Left lung (tissue), 10 donors: ENCODE data around the gene SIL1. TPM values are rescaled to one million over a fixed set of nuclear protein-coding genes. Genes with fewer than 3 reads are reported as not detected.
"Not testable (repeated sequence)": the region's sequence is repeated elsewhere in the genome, so short reads cannot be mapped to it uniquely, and the experiment has no call there.

Experiments used
- ATAC-seq: fragments of 200-7000 bp; cut with Tn5 transposase; one replicate; pipeline ENCODE4 v1.9.1; 2020; ENCODE audit warnings: moderate library complexity
- DNase-seq, 4 donors: peaks; one replicate each; pipeline ENCODE4 v3.0.0-alpha.2; 2013 to 2020
- H3K27ac ChIP-seq, 2 donors: fragments of 200-600 bp; sonication (generic) in 1 of 2; one replicate each; pipeline versions ENCODE4 v1.5.0 to v1.8.0; 2020 to 2021
- H3K27me3 ChIP-seq, 2 donors: fragments of 200-600 bp; sonication (generic) in 1 of 2; one replicate each; pipeline versions ENCODE4 v1.5.0 to v1.8.0; 2020 to 2021
- H3K36me3 ChIP-seq, 2 donors: fragments of 200-600 bp; sonication (generic) in 1 of 2; one replicate each; pipeline versions ENCODE4 v1.5.0 to v1.8.0; 2020 to 2021
- H3K4me1 ChIP-seq, 2 donors: fragments of 200-600 bp; one replicate each; pipeline ENCODE4 v1.8.0; 2021
- H3K4me3 ChIP-seq, 2 donors: fragments of 200-600 bp; sonication (generic) in 1 of 2; one replicate each; pipeline versions ENCODE4 v1.5.0 to v1.8.0; 2020 to 2021; ENCODE audit warnings: mild to moderate bottlenecking in 1 of 2
- H3K9me3 ChIP-seq, 2 donors: fragments of 200-600 bp; sonication (generic) in 1 of 2; one replicate each; pipeline versions ENCODE4 v1.5.0 to v1.8.0; 2020 to 2021
- intact Hi-C, 2 donors: fragments of 100-400 bp; cut with DNase I; formaldehyde crosslinking; loops; one replicate each; pipeline versions ENCODE4 v1.11.2 to v1.14.2; 2022
- polyA plus RNA-seq, 6 donors: library from polyadenylated mRNA; unstranded; fragments of 120-200 nt; gene quantifications; one replicate each; pipeline ENCODE4 v1.2.1, GENCODE V29; 2013; ENCODE audit not compliant: insufficient read length in 6 of 6
- total RNA-seq, 2 donors: library from RNA; stranded (reverse); fragmentation: NEBNext Ultra II Directional; extraction: Animal tissue kit (Norgen Biotek cat#: 25700); gene quantifications; one replicate each; pipeline ENCODE4 v1.2.1, GENCODE V29; 2021
- TF ChIP-seq, protein P1 (sequence below), 2 donors: fragments of 200-600 bp; sonication (generic) in 1 of 2; IDR thresholded peaks; one replicate each; pipeline versions ENCODE4 v1.5.0 to v1.8.0; 2021; ENCODE audit warnings: antibody characterized with exemption in 2 of 2
- donor health status: DM: no; HTN: yes; CAD: no.
- donor health status: DM: no; HTN: no; CAD: no.

The SIL1 gene
- total and polyA plus RNA-seq, 8 donors = 28.8 to 71.7 (median 37.3) TPM

DNA sequence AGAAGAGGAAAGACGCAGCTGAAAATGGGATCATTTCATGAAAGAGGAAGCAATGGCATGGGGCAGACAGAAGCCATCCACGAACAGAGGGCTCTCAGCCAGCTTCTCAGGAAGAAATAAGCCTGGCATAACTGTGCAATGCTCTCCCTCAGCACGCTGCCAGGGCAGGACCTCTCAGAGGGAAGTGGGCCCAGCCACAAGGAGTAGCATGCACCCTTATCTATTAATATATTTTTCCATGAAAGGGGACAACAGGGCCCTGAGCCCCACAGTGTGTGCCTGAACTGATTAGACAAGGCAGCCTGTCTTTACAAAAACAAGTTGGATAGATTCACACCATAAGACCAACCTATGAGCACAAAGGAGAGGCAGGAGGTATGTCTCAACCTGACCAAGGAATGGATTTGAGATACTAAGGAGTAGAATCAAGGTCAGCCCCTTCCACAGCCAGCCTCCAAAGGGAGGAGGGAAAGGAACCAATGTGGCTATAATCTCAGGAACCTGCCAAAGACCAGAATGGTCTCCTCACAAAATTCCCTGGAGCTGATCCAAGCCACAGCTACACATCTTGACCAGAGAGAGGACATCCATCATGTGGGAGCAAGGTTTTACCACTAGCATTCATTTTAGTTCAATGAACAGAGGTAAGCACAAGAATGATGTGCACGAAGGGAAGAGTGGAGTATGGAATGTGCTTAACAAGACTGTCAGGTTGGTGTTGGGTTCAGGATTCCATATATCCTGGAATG lies 154.8 kb downstream of the SIL1 start:
- DNase-seq (no peak), ATAC-seq (no peak)
- H3K27ac ChIP-seq = no peak overlapping the region
- no peaks in the 10 kb centered on the region for H3K9me3 ChIP-seq
- H3K4me1 ChIP-seq = no peaks in the 10 kb centered on the region
- H3K27me3 ChIP-seq = no peaks in the 10 kb centered on the region
- TF ChIP-seq, protein P1, sequence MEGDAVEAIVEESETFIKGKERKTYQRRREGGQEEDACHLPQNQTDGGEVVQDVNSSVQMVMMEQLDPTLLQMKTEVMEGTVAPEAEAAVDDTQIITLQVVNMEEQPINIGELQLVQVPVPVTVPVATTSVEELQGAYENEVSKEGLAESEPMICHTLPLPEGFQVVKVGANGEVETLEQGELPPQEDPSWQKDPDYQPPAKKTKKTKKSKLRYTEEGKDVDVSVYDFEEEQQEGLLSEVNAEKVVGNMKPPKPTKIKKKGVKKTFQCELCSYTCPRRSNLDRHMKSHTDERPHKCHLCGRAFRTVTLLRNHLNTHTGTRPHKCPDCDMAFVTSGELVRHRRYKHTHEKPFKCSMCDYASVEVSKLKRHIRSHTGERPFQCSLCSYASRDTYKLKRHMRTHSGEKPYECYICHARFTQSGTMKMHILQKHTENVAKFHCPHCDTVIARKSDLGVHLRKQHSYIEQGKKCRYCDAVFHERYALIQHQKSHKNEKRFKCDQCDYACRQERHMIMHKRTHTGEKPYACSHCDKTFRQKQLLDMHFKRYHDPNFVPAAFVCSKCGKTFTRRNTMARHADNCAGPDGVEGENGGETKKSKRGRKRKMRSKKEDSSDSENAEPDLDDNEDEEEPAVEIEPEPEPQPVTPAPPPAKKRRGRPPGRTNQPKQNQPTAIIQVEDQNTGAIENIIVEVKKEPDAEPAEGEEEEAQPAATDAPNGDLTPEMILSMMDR (IDR thresholded peaks at IDR 0.05) = no peak
- intact Hi-C loops = no loop called here
- peaks cover 0 to 4% of the 10 kb centered on the region in 2 donors for H3K36me3 ChIP-seq
- H3K4me3 ChIP-seq = no peak overlapping the region

DNA sequence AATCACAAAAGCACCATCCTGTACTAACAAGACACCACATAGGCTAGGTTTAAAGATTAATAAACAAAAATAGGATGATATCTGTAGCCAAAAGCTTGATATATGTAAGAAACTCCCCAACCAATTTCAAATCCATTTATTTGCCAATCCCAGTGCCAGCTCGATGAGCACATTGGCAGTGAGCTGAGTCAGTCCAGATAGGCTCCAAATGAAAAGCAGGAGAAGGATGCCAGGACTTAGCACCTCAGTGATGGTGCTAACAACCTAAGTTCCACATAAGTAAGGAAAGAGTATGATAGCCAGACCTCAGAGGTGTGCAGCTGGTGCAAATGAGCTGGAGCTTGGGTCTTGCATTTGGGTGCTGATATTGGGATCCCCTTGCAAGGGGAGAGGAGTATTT lies 158.1 kb downstream of the SIL1 start:
- no peaks in the 10 kb centered on the region for H3K4me1 ChIP-seq
- intact Hi-C loops = no loop called here
- TF ChIP-seq, protein P1 (IDR thresholded peaks at IDR 0.05) = no peak
- peaks cover 0 to 4% of the 10 kb centered on the region in 2 donors for H3K36me3 ChIP-seq
- no peaks in the 10 kb centered on the region for H3K27me3 ChIP-seq
- no peak overlapping the region for H3K4me3 ChIP-seq
- no peak overlapping the region for H3K27ac ChIP-seq
- DNase-seq (no peak), ATAC-seq (no peak)
- H3K9me3 ChIP-seq = peaks cover 0 to 2% of the 10 kb centered on the region in 2 donors

DNA sequence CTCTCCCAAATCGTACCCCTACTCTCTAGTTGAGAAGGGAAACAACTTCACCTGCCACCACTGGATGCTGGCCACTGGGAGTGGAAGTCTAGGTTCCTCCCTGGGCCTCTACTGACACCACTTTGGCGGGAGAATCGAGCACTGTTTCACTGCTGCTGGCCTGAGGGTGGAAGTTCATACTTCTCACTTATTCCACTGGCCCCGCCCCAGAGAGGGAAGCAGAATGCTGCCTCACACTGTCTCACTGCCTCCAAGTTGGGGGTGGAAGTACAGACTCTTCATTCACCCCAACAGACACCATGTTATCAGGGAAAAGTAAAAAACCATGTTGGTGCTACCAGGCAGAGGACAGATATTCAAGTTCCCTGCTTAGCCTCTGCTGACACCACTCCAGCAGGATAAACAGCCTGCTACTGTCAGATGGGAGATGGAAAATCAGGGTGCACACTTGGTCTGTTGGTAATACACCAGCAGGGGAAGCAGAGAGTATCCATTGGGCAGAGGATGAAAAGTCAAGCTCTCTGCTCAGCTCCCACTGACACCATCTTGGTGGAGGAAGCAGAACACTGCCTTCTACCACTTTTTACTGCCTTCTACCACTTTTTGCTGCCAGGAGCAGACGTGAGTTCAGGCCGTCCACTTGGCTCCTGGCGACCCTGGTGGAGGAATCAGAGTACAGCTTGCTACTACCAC lies 159.4 kb downstream of the SIL1 start:
- Histone ChIP-seq H3K27ac (no peak overlapping the region), H3K36me3 (peaks cover 0 to 4% of the 10 kb centered on the region in 2 donors), H3K9me3 (peaks cover 0 to 2% of the 10 kb centered on the region in 2 donors), H3K27me3 (no peaks in the 10 kb centered on the region), H3K4me3 (no peak overlapping the region), H3K4me1 (no peaks in the 10 kb centered on the region)
- intact Hi-C loops = no loop called here
- TF ChIP-seq, protein P1 (IDR thresholded peaks at IDR 0.05) = no peak
- no peak for DNase-seq
- ATAC-seq = peak; percentile 38

DNA sequence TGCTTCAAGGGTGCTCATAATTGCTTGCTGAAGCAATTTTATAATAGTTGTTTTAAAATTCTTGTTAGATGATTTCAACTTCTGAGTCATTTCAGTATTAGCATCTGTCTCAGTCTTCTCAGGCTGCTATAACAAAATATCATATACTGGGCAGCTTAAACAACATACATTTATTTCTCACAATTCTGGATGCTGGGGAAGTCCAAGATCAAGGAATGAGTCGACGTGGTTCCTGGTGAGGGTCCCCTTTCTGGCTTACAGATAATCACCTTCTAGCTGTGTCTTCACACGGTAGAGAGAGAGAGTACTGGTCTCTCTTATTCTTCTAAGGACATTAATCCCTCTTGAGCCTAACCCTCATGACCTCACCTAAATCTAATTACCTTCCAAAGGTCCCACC lies 160.4 kb downstream of the SIL1 start:
- no peak overlapping the region for H3K27ac ChIP-seq
- no peaks in the 10 kb centered on the region for H3K27me3 ChIP-seq
- no peaks in the 10 kb centered on the region for H3K4me1 ChIP-seq
- TF ChIP-seq, protein P1 (IDR thresholded peaks at IDR 0.05) = no peak
- peaks cover 0 to 2% of the 10 kb centered on the region in 2 donors for H3K9me3 ChIP-seq
- ATAC-seq (no peak), DNase-seq (no peak)
- no peak overlapping the region for H3K4me3 ChIP-seq
- intact Hi-C loops = no loop called here
- H3K36me3 ChIP-seq = peaks cover 0 to 4% of the 10 kb centered on the region in 2 donors

DNA sequence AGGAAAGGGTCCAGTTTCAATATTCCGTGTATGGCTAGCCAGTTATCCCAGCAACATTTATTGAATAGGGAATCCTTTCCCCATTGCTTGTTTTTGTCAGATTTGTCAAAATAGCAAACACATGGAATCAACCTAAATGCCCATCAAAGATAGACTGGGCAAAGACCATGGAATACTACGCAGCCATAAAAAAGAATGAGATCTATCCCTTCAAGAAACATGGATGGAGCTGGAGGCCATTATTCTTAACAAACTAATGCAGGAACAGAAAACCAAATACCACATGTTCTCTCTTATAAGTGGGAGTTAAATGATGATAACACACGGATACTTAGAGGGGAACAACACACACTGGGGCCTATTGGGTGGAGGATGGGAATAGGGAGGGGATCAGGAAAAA lies 161.8 kb downstream of the SIL1 start:
- H3K27ac ChIP-seq, H3K9me3 ChIP-seq, DNase-seq, intact Hi-C loops, ATAC-seq, H3K4me1 ChIP-seq, H3K36me3 ChIP-seq, H3K27me3 ChIP-seq, H3K4me3 ChIP-seq: not testable (repeated sequence)
